Right atrium auricular region (tissue), 2 donors: ENCODE measurements around the gene ELMO1. TPM values are rescaled to one million over a fixed set of nuclear protein-coding genes. Genes with fewer than 3 reads are reported as not detected.

Experiments
- DNase-seq: peaks from one replicate; pipeline ENCODE4 v3.0.0-alpha.2; 2019; ENCODE audit warnings: low spot score
- H3K27ac ChIP-seq, 2 donors: fragments of 200-600 bp; sonication (generic); 1 replicate in 1 of 2; 2 replicates in 1 of 2; pipeline ENCODE4 v1.5.1; 2016 to 2019
- H3K27me3 ChIP-seq, 2 donors: fragments of 200-600 bp; sonication (generic); one replicate each; pipeline versions ENCODE4 v1.5.1 to v1.6.0; 2017 to 2019
- H3K36me3 ChIP-seq: fragments of 200-600 bp; sonication (generic); one replicate; pipeline ENCODE4 v1.5.1; 2016
- H3K4me1 ChIP-seq, 2 donors: fragments of 200-600 bp; sonication (generic); one replicate each; pipeline versions ENCODE4 v1.5.1 to v1.6.0; 2017 to 2019
- H3K4me3 ChIP-seq, 2 donors: fragments of 200-600 bp; sonication (generic); 1 replicate in 1 of 2; 2 replicates in 1 of 2; pipeline ENCODE4 v1.5.1; 2017 to 2019; ENCODE audit warnings: mild to moderate bottlenecking in 1 of 2, moderate library complexity in 1 of 2
- H3K9me3 ChIP-seq, 2 donors: fragments of 200-600 bp; sonication (generic); one replicate each; pipeline ENCODE4 v1.5.1; 2019
- CTCF ChIP-seq, 2 donors: fragments of 200-600 bp; sonication (generic); IDR thresholded peaks; one replicate each; pipeline ENCODE4 v1.5.1; 2019; ENCODE audit warnings: antibody characterized with exemption in 2 of 2
- total RNA-seq, 2 donors: library from RNA; depleted of rRNA; stranded (reverse); fragments of >200 nt; gene quantifications; one replicate each; pipeline ENCODE4 v1.1.0, GENCODE V29; 2016

ELMO1 gene
- total RNA-seq, 2 donors from 2014 or later, result 24.4 to 45.1 TPM

DNA sequence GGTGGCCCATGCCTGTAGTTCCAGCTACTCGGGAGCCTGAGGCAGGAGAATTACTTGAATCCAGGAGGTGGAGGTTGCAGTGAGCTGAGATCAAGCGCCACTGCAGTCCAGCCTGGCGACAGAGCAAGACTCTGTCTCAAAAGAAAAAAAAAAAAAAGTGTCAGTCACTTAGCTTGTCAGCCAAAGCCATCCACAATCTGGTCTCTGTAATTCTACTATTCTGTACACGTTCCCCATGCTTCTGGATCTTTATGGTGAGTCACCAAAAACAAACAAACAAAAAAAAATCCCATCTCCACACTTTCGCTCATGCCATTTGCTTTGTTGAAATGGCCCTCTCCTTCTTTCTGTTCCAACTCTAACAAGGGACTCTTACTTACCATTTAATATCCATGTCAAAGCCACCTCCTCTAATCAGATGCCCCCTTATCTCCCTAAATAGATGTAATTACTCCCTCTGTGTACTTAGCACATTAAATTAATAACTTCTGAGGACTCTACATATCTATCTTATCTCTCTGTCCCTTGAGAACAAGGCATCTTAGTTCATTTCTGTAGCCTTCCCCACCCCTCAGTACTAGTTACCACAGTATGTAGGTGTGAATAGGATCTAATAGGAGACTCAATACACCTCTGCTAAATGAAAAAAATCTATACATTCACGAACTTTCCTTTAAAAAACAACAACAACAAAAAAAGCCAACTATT is 128.4 kb downstream of the ELMO1 start:
- Histone ChIP-seq H3K36me3 (peaks cover 4% of the 10 kb centered on the region), H3K27me3 (no peaks in the 10 kb centered on the region), H3K4me3 (no peak overlapping the region), H3K9me3 (no peaks in the 10 kb centered on the region), H3K4me1 (peaks cover 0 to 8% of the 10 kb centered on the region in 2 donors), H3K27ac (no peak overlapping the region)
- no peak for DNase-seq
- TF ChIP-seq CTCF (IDR thresholded peaks at IDR 0.05), result no peak

- no peak overlapping the region for H3K27ac ChIP-seq
- no peaks in the 10 kb centered on the region for H3K27me3 ChIP-seq
- TF ChIP-seq CTCF (IDR thresholded peaks at IDR 0.05), result no peak
- H3K4me3 ChIP-seq, result no peak overlapping the region
- H3K36me3 ChIP-seq, result no peaks in the 10 kb centered on the region
- no peaks in the 10 kb centered on the region for H3K9me3 ChIP-seq
- H3K4me1 ChIP-seq, result peaks cover 0 to 8% of the 10 kb centered on the region in 2 donors
- no peak for DNase-seq
Observed at GRCh38 chr7:37318541-37318940, 130.1 kb downstream of the ELMO1 start.

DNA sequence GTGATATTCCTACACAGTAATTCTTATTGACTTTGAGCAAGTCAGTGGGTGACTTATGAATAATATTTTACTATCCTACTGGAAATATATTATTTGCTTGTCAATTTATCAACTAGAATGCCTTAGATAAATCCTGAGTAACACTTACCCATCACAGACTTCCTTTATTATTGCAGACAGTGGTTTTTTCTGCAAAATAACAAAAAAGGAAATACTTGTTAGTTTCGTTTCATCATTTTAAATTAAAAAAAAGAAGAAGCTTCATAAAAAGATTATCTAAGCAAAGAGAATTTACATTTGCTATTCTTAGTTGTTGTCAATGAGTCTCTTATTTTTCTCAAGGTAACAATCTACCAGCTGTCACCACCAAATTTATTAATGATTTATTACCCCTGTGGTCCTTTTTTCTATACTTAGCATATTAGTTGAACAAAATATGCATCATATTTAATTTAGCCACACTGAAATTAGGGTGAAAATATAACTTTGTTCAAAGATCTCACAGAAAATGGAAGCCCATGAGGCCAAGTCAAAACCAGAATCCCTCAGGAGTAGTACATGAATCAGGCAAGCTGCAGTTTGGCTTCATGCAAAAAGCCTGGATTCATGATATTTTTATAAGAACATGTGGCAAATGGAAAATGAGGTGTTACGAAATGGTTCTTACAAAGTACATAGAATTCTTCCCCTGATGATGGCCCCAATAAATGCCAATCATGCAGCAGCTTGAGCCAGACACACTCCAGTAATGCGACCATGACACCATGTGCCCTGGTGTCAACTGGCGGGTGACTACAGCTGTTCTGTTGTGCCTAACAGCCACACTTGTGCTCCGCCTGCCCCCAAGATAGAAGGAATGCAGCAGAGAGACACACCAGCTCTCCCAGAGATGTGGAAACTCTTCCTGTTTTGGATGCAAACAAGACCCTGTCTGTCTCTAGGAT is 132.6 kb downstream of the ELMO1 start:
- DNase-seq, result no peak
- Histone ChIP-seq H3K4me1 (peaks cover 0 to 15% of the 10 kb centered on the region in 2 donors), H3K27ac (no peak overlapping the region), H3K9me3 (no peaks in the 10 kb centered on the region), H3K27me3 (no peaks in the 10 kb centered on the region), H3K4me3 (no peak overlapping the region), H3K36me3 (no peaks in the 10 kb centered on the region)
- TF ChIP-seq CTCF (IDR thresholded peaks at IDR 0.05), result no peak

- Histone ChIP-seq H3K36me3 (no peaks in the 10 kb centered on the region), H3K4me3 (no peak overlapping the region), H3K9me3 (no peaks in the 10 kb centered on the region), H3K27me3 (no peaks in the 10 kb centered on the region), H3K27ac (no peak overlapping the region), H3K4me1 (peaks cover 0 to 15% of the 10 kb centered on the region in 2 donors)
- no peak for DNase-seq
- TF ChIP-seq CTCF (IDR thresholded peaks at IDR 0.05), result no peak
Observed at GRCh38 chr7:37312608-37313007, 136.1 kb downstream of the ELMO1 start.

- Histone ChIP-seq H3K9me3 (no peaks in the 10 kb centered on the region), H3K27ac (no peak overlapping the region), H3K36me3 (no peaks in the 10 kb centered on the region), H3K4me3 (no peak overlapping the region), H3K4me1 (peaks cover 0 to 8% of the 10 kb centered on the region in 2 donors), H3K27me3 (no peaks in the 10 kb centered on the region)
- DNase-seq, result no peak
- TF ChIP-seq CTCF (IDR thresholded peaks at IDR 0.05), result no peak
Observed at GRCh38 chr7:37311355-37311754, 137.3 kb downstream of the ELMO1 start.
